Stimulated activated naive CD8-positive, alpha-beta T cell treated with anti-CD3 and anti-CD28 coated beads, Interleukin-15, Interleukin-2, amounts not matched to agents 100 U/mL and 50 U/mL, for 24 hours (primary cell): ENCODE measurements around the gene BMP7.
A peak's percentile ranks its signal among the peaks of the same experiment; 100 is the strongest.
"Not testable (repeated sequence)": the region's sequence is repeated elsewhere in the genome, so short reads cannot be mapped to it uniquely, and the experiment has no call there.

Experiments used
- ATAC-seq: fragments of 150-1000 bp; cut with Tn5 transposase; one replicate; pipeline ENCODE4 v1.10.0; 2021
- DNase-seq: peaks from one replicate; pipeline ENCODE4 v3.0.0; 2021

Gene BMP7

DNA sequence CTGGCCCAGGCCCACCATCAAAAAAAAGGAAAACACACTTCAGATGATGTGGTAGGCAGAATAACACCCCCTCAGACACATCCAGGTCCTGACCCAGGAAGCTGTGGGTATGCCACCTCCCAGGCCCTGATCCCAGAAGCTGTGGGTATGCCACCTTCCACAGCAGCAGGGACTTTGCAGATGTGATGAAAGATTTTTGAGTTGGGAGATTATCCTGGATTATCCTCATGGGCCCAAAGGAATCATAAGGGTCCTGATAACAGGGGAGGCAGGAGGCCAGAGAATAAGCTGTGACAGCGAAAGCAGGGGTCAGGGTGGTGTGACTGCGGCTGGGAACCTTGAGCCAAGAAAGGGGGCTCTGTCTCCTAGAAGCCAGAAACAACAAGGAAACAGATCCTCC, 55.0 kb downstream of the BMP7 start:
- DNase-seq = no peak
- no peak for ATAC-seq

DNA sequence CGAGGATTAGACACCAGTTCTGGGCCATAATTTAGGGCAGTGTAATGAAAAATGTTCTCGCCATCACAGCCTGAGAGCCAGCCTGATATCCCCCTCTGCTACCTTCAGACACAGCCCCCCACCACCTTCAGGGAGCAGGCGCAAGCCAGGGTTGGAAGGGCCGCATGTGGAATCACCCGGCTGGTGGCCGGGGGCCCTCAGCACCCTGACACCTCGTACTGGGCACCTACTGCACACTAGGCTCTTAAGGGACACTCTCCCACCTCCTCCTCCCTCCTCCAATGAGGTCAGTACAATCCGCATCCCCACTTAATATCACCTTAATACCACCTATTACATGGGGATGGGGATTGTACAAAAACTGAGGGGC, 55.5 kb downstream of the BMP7 start:
- no peak for DNase-seq
- no peak for ATAC-seq

DNA sequence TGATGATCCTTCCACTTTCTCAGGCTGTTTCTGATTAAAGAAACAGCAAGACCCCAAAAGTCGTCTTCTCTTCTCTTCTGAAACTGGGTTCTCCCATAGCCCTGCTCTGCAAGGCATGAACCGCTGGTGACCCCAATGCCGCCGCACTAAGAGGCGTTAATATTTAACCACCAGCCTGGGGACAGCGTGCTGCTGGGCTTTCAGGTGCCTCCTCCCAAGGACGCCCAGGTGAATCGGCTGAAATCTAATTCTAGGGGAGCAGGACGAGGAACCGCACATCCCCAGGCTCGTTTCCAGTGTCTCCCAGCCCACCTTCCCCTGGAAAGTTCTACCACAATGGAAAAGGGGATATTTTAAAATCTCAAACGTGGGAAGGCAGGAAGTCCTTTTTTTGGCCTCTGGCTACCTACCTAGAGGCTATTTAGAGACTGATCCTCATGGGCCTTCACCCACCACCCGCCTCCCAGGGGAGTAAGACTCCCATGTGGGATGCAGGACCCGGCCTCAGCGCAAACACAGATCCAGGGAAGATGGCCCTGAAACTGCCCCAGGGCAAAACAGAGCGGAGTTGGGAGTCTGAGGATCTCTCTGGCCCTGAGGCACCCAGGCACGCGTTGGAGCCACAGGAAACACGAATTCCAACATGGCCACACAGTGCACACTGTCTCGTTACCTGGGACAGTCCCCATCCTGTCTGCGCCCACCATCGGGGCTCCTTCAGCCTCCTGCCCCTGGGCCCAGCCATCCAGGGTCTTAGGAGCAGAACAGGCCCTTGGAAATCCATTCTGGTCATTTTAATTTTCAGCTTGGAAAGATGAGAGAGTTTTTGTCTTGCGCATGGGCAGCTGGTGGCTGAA, 56.2 kb downstream of the BMP7 start:
- DNase-seq (no peak), ATAC-seq (no peak)

DNA sequence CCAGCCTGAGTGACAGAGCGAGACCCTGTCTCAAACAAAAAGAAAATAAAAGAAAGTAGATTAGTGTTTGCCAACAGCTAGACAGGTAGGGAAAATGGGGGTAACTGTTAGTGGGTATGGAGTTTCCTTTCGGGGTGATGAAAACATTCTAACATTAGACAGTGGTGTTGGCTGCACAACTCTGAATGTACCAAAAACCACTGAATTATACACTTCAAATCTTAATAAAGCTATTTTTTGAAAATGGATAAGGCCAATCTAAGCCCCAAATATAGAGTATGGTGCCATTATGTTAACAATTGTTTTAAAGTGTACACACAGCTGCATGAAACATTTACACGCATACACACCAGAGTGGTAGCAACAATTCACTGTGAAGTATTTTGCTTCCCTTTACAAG, 57.0 kb downstream of the BMP7 start:
- ATAC-seq (no peak), DNase-seq (no peak)

DNA sequence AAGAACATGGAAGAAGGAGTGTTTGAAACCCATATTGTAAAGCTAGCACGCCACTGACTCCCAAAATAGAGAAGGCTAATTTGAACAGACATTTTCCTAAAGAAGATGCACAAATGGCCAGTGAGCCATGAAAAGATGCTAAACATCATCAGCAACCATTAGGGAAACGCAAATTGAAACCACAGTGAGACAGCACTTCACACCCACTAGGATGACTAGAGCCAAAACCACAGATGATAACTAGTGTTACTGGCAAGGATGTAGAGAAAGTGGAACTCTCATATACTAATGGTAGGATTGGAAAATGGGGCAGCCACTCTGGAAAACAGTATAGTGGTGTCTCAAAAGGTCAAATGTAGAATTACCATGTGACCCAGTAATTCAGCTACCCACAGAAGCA, 58.2 kb downstream of the BMP7 start:
- no peak for DNase-seq
- peak; percentile 40 for ATAC-seq

DNA sequence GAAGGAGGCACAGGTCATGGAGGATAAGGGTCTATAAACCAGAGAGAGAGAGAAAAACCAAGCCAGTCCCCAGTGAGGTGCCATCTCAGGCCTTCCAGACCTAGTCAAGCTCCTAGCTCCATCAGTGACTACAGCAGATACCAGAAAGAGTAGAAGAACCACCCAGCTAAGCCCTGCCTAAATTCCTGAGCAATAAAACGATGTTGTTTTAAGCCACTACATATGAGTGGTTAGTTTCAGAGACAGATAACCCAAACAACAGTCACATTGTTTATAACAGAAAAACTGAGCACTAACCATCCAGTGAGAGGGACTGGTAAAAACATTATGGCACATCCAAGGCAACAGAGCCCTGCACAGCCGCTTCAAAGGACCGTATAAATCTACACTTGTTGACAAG, 59.2 kb downstream of the BMP7 start:
- DNase-seq = no peak
- no peak for ATAC-seq

DNA sequence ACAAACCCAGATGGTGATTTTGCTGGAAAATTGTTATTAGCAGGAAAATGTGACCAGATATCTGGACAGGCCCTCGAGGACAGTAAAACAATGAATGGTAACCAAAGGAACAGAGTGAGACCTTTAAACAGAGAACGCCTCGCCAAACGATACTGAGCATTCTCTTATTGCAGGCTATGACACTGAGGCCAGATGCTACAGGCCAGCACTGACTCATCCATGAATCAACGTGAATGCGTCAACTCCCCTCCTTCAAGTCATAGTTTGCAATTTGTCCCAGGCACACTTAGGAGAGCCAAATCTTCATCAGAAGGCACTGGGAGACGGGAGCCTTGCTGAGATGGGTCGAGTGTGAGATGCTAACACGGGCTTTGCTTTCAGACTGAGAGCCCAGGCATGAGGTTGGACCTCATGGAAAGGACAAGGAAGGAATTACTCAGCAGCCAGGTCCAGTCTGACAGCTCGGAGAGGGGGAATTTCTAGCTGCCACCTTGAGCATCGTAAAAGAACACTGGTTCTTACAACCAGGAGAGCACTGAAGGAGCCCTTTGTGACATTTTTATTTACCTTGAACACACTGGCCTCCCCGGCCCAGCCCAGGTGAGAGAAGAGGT, 60.7 kb downstream of the BMP7 start:
- DNase-seq (no peak), ATAC-seq (no peak)

DNA sequence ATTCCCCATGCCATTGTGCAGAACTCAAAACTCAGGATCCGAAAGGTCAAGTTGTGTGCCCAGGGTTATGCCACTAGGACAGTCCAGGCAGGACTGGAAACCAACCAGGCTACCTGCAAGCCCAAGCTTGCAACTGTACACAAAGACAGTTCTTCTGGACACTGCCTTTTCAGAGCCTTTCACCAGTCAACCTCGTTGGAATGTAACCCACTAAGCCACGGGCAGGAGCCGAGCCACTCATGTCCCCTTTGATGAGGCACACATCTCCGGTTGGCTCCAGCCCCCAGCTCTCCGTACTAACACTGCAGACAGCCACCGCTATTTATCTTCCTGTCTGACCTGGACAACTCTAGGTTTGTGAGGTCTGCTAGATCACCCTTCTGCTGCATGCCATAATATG, 62.5 kb downstream of the BMP7 start:
- no peak for DNase-seq
- no peak for ATAC-seq

DNA sequence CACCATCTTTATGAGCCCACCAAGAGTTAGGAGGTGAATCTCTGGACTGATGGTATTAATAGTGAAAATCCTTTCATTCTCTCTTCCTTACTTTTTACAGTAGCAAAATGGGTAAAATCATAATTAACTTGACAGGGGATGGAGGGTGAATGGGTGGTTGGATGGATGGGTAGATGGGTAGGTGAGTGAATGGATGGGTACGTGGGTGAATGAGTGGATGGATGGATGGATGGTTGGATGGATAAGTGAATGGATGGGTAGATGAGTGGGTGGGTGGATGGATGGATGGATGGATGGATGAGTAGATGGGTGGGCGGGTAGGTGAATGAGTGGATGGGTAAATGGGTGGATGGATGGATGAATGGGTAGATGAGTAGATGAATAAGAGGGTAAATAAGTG, 63.2 kb downstream of the BMP7 start:
- ATAC-seq (no peak), DNase-seq (no peak)

DNA sequence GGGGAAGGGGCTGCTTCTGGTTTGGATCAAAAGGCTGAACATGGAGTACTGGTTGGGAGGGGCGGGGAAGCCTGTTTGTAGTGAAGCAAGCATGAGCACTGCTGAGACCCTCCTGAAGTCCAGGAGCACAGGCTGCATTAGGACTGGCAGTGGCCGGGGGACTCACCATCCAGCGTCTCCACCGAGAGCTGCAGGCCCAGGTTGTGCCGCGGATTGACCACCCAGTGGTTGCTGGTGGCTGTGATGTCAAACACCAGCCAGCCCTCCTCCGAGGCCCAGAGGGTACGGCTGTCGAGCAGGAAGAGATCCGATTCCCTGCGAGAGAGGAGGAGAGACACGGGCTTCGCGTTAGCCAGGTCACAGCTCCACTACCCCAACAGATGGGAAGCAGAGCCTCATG, 64.1 kb downstream of the BMP7 start:
- ATAC-seq = no peak
- no peak for DNase-seq

DNA sequence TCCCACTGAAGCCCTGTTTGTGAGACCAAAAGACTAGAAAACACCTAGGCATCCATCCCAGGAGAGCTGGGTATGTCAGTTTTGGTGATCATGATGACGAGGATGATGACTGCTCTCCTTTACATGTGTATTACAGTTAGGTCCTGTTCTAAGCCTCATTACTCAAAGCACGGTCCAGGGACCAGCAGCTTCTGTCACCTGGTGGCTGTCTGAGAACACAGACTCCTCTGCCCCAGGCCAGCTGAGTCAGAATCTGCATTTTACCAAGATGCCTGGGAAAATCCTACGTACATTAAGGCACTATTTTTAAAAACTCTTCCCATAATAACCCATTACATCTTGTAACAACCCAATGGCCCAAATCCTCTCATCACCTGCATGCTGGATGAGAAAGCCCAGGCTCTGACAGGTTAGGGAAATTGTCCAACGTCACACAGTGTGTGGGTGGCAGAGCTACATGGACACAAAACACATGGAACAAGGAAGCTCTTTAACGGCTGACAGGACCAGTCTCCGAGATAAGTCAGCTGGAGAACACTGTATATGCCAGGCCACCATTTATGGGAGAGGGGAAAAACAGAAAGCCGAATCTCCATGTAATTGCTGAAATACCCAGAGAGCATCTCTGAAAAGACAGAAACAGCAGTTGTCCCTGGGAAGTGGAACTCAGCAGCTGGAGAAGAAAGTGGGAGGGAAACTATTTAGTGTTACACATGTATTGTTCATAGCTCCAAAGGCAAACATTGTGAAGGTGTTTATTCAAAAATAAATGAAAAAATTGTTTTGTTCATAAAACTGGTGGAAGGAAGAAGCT, 65.4 kb downstream of the BMP7 start:
- DNase-seq = no peak
- no peak for ATAC-seq

DNA sequence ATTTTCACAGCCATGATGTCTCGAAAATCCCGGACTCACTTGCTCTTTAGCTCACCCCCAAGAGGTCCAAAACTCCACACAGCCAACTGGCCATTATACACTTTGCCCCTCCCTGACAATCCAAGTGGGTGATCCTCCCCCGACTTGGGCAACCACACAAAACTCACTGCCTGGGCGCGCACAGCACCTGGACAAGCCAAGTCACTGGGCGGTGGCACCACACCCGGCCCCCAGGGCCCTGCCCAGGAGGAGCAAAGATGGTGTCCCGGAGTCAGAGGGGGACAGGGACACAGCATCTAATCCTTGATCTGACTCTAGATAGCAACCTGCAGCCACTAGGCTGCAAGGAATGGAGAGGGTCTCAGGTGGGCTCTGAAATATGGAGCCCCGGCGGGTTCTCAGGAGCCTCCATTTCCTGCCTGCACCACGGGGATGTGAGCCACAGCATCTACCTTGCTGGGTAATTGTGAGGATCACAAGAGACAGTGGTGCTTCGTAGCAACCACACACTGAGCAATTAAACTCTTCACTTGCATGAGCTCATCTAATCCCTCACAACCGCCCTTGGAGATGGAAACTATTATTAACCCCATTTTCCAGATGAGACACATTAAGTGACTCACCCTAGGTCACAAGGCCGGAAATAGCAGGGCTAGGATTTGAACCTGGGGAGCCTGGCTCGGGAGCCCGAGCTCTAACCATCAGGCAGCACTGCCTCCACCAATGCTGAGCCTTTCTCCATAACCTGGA, 66.6 kb downstream of the BMP7 start:
- no peak for ATAC-seq
- no peak for DNase-seq

DNA sequence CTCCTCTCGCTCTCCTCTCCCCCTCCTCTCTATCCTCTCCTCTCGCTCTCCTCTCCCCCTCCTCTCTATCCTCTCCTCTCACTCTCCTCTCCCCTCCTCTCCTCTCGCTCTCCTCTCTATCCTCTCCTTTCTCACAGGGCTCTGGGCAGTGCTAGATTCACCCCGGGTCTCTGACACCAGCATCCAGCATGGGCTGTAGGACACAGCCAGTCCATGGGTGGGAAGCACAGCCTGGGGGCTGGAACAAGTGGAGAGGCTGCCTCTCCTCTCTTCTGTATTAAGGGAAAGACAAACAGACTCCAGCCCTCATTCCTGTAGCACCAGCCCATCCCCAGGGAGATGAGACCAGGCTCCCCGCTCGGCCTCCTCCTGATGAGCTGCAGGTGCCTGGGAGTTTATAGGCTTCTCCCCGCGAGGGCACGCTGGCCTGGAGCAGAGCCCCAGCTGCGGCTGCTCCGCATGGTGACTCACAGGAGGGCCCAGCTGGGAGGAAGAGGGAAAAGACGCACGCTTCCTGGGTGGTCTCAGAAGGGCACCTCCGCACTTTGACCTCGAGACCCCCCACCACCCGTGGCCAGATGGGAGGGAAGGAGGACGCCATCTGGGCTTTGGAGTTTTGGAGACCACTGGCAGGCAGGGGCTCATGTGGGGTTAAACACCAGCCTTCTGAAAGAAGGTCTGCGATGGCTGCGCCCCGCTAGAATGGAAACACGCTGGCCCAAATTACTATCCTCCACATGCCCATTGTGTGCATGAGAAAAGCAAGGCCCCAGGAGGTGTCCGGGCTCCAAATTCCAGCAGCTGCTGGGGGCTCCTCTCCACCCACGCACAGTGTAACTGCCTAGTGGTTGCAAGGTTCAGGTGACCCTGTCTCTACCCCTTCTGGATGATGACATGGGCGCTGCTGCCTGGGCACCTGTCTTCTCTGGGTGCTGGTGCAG, 68.0 kb downstream of the BMP7 start:
- DNase-seq (no peak), ATAC-seq (no peak)

DNA sequence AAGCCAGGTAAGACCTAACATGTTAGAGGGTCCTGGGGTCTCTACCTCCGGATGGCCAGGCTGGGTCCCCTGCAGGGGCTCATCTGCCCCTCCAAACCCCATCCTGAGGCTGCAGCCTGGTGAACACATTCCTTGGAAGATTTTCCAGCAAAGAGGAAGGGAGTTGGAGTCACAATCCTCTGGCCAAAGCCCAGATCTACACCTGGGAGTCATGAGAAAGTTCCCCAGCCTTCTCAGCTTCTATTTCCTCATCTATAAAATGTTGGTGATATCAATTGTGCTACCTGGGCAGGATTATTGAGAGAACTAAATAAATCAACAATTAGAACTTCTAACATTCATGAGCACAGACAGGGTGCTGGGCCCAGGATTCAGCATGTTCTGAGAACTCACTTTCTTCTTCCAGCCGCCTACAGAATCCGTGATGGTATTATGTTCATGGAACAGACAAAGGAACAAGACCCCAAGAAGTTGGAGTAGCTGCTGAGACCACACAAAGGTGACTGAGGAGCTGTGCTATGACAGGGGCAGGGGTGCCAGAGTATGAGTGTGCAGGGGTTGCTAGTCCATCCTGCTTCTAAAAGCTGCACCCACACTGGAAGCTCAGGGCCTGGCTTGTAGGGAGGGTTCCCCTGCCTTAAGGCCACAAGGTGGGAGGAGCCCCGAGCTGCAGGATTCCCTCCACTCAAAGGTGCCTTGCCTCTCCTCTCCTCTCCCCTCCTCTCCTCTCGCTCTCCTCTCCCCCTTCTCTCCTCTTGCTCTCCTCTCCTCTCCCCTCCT, 68.9 kb downstream of the BMP7 start:
- DNase-seq = no peak
- no peak for ATAC-seq

DNA sequence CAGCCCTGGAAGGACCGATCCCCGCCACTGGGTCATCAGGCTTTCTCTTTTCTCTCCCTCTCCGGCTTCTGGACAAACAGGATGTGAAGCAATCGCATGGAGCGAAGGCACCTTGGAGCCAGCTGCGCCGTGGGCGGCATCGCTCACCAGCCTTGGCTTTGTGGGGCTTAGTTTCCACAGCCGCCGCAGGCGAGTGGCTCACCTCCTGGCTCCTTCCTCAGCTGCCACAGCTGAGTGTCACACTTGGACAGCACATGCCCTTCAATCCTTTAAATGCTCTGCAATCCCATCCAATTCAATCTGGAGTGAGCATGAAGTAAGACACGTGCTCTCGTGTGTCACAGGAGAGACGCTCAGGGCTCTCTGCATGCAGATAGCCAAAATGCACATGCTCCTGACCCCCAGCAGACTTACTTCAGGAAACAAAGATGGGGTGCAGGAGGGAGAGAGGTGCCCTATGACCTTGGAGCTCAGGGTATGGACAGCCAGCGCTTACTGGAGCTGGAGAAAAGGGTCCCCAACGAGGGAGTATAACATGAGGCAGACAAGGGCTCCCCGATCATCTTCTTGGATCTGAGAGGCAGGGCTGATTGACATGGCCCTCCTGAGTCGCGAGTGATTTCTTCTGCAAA, 70.9 kb downstream of the BMP7 start:
- no peak for DNase-seq

DNA sequence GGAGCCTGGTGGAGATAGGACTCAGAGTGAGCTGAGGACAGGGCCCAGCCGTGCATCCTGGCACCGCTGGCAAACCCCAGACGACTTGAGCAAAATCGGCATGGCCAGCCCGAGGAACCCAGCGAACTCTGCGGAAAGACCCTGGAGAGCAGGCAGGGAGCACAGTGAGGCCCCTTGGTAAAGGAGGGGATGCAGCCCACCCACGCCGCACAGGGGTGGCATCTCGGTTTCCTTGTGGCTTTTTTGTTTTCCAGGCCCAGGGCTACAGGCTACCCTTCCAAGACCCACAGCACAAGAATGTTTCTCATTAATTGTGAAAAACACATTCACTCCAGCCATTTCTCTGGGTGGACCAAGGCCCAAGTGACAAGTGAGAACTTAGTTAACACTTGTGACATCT, 71.4 kb downstream of the BMP7 start:
- ATAC-seq (no peak), DNase-seq (no peak)

More for the DNA sequence above, 70.9 kb downstream of the BMP7 start:
- no peak for ATAC-seq

DNA sequence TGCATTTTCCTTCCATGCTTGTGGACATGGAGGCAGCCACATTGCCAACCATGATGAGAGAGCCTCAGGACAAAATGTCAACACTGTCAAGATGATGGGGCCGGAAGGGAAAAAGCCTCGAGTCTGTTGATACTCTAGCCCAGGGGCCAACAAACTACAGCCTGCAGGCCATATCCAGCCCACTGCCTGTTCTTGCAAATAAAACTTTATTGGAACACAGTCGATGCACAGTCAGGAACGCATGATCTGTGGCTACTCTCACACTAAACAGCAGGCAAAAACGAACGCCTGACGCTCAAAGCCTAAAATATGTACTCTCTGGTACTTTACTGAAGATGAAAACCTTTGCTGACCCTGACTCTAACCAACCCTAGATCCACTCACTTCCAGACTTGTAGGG, 72.3 kb downstream of the BMP7 start:
- no peak for ATAC-seq
- DNase-seq = no peak

DNA sequence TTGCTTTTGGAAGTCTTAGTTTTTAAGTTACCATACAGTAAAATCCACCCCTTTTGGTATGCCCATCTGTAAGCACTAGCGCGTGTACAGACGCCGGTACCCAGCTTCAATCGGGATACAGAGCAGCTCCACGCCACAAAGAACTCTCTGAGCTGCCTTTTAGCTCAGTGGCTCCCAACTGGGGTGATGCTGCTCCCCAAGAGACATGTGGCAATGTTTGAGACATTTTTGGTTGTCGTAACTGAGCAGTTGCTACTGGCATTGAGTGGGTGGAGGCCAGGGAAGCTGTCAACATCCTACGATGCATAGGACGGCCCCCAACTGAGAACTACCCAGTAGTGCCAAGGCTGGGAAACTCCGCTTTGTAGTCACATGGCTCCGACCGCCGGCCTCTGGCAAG, 73.3 kb downstream of the BMP7 start:
- no peak for DNase-seq
- ATAC-seq = no peak

DNA sequence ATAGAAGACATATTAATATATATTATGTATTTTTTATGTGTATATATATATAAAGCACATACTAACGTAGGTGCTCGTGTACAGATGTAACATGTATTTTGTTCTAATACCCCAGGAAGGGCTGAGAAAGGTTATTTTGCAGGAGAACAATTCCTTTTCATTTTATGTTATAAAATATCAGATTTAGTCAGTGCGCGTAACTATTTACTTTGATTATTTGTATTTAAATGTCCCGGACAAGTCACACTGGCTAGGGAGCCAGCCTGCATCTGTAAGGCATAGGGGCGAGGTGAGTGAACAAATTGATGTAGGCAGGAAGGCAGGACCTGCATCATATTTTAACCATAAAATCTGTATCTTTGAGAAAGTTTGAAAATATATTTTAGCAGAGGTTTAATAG, 74.1 kb downstream of the BMP7 start:
- no peak for DNase-seq
- no peak for ATAC-seq

DNA sequence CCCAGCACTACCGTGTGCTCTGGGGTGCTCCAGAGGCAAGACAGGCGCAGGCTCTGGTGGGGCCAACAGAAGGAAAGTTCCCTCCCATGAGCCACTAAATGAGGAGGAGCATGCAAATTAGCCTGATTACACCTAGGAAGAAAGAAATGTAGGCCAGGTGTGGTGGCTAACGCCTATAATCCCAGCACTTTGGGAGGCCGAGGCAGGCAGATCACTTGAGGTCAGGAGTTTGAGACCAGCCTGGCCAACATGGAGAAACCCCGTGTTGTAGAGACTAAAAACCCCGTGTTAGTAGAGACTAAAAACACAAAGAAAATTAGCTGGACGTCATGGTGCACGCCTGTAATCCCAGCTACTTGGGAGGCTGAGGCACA, 75.2 kb downstream of the BMP7 start:
- ATAC-seq, DNase-seq: not testable (repeated sequence)
